IMR-90 (cell line): ENCODE results near the gene HOXB6.

Source experiments
- BHLHE40 ChIP-seq: fragments of 150-350 bp; IDR thresholded peaks from 2 replicates; pipeline ENCODE4 v1.6.1; 2016; ENCODE audit warnings: mild to moderate bottlenecking, low read depth, low read length
- CEBPB ChIP-seq: IDR thresholded peaks from 2 replicates; pipeline ENCODE4 v1.6.1; 2012; ENCODE audit warnings: low read depth, low read length, improper control_type of control experiment
- CHD1 ChIP-seq: IDR thresholded peaks from 2 replicates; pipeline ENCODE4 v1.6.1; 2012; ENCODE audit warnings: low read depth, low read length, improper control_type of control experiment
- CTCF ChIP-seq: conservative IDR thresholded peaks from 2 replicates; pipeline ENCODE4 v1.5.1; 2012; ENCODE audit warnings: mild to moderate bottlenecking, low read depth, low read length, improper control_type of control experiment
- MXI1 ChIP-seq: IDR thresholded peaks from 2 replicates; pipeline ENCODE4 v1.6.1; 2012; ENCODE audit warnings: low read depth, mild to moderate bottlenecking, low read length, moderate library complexity, borderline replicate concordance
- POLR2A ChIP-seq: IDR thresholded peaks from 2 replicates; pipeline ENCODE4 v1.6.1; 2012; ENCODE audit warnings: mild to moderate bottlenecking, low read depth, low read length
- RAD21 ChIP-seq: IDR thresholded peaks from 2 replicates; pipeline ENCODE4 v1.6.1; 2012; ENCODE audit warnings: low read length, improper control_type of control experiment
- RFX5 ChIP-seq: IDR thresholded peaks from 2 replicates; pipeline ENCODE4 v1.8.0; 2012; ENCODE audit warnings: low read depth, mild to moderate bottlenecking, low read length, moderate library complexity
- SMC3 ChIP-seq: fragments of 150-350 bp; IDR thresholded peaks from 2 replicates; pipeline ENCODE4 v1.6.1; 2016; ENCODE audit warnings: low read depth, mild to moderate bottlenecking, antibody characterized with exemption, low read length, moderate library complexity
- USF2 ChIP-seq: fragments of 150-350 bp; IDR thresholded peaks from 2 replicates; pipeline ENCODE4 v1.6.1; 2017; ENCODE audit warnings: mild to moderate bottlenecking, antibody characterized with exemption, low read length, low read depth

GRCh38 chr17:48615963-48616716 lies 11.4 kb upstream of the HOXB6 start:
- TF ChIP-seq MXI1, result no peak
- no peak for TF ChIP-seq RFX5
- no peak for TF ChIP-seq CTCF
- no peak for TF ChIP-seq RAD21
- no peak for TF ChIP-seq CHD1
- TF ChIP-seq BHLHE40, result no peak
- TF ChIP-seq CEBPB, result no peak
- no peak for TF ChIP-seq USF2
- TF ChIP-seq POLR2A, result no peak
- no peak for TF ChIP-seq SMC3
